ENCODE results near the gene CLEC1A.

DNA sequence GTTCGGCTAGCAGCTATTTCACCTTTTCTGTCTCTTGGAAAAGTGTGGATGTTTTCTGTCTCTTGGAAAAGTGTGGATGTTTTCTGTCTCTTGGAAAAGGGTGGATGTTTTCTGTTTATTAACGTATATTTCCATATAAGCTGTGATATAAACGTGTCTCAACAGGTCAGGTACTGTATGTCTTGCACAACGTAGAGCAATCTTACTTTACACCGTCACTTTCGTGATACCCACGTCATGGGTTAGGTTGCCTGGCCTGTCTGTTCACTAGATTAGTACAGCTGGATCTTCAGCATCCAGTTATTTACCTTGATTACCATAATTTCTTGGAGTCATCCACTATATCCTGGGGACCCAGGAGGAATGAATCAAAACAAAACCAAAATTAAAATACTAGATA lies 17.1 kb upstream of the CLEC1A start:
- TF ChIP-seq CTCF (IDR thresholded peaks at IDR 0.05) (no peak), POLR2A (IDR thresholded peaks at IDR 0.05) (no peak)

All from vagina (tissue), 2 donors.